GM21717 (cell line): Measurements from ENCODE around the gene STX10.
A peak's percentile ranks its signal among the peaks of the same experiment; 100 is the strongest.
"Not testable (repeated sequence)": the region's sequence is repeated elsewhere in the genome, so short reads cannot be mapped to it uniquely, and the experiment has no call there.

Experiments used
- ATAC-seq: cut with Tn5 transposase; IDR thresholded peaks from one replicate; pipeline ENCODE4 v1.9.1; 2021; ENCODE audit warnings: mild to moderate bottlenecking, moderate library complexity; ENCODE audit not compliant: unreplicated experiment

Gene STX10

GRCh38 chr19:13165162-13165997, 15.2 kb upstream of the STX10 start:
- ATAC-seq = no peak

DNA sequence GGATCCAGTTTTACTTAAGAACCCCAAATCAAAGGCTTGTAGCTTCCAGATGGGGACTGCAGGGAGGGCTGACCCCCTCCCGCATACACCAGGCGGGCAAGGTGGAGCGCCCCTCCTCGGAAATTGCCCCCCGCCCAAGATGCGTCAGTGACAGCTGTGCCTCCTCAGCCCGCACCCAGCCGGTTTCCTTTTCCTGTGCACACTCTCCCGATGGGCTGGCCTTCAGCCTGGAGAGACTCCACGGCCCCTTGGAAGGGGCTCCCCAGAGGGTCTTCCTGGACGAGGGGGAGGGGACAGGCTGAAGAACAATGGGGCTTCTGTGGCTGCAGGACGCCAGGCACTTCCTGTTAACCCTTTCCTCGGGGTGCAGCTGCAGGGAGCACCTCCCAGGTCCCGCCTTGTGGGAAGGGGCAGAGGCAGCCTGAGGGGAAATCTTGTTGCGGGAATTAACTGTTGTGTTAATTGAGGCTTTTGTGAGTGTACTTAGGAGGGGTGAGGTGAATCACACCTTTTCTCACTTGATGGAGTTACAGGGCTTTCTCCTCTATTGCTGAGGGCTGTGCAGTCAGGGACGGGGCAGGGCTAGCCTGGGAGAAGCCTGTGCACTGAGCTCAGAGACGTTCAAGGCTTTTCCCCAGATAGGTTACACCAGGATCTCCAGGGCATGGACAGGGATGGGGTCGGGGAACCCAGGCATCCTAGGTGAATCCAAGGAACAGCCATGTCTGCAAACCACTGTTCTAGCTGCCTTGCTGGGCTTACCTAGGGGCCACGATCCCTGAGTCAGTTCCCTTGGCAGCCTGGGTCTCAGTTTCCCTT, 14.4 kb upstream of the STX10 start:
- ATAC-seq = no peak

GRCh38 chr19:13163609-13164342, 13.6 kb upstream of the STX10 start:
- no peak for ATAC-seq

DNA sequence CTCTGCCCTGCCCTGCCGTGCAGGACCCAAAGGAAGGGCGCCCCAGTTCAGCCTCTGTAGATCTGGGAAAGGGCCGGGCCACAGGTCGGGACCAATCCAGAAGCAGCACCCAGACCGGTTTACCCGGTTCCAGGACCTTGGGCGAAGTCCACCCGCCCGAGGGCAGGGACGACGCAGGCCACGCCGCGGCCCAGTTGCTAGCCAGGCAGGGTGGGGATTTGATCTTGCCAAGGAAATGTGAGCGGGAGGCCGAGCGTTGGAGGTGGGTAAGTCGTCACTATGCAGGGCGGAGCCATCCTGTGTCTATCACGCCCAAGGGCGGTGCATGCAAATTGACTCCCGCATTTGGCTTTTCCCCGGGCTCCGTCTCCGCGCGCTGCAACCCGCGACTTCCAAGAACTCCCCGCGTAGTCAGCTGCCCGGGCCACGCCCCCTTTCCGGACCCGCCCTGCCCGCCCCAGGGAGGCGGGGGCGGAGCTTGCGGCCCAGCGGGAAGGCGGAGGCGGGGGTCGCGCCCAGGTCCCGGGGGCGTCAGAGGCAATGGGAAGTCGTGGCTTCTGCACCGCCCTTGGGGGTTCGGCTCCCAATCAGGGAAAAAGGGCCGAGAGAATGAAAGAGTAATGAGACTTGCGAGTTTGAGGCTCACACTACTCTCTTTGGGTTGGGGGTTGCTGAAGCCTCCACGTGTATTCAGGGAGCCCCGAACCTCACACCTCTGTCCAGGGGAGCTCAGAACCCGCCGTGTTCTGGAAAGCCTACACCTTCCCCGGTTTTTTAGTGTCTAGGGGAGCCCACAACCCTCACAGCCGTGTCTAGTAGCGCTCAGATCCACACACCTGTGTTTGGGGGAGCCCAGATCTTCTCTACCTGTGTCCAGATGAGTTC, 12.8 kb upstream of the STX10 start:
- peak; percentile 40 for ATAC-seq

- ATAC-seq = no peak
Observed at GRCh38 chr19:13160557-13160956, 10.4 kb upstream of the STX10 start.

- no peak for ATAC-seq
Observed at GRCh38 chr19:13159713-13160112, 9.5 kb upstream of the STX10 start.

DNA sequence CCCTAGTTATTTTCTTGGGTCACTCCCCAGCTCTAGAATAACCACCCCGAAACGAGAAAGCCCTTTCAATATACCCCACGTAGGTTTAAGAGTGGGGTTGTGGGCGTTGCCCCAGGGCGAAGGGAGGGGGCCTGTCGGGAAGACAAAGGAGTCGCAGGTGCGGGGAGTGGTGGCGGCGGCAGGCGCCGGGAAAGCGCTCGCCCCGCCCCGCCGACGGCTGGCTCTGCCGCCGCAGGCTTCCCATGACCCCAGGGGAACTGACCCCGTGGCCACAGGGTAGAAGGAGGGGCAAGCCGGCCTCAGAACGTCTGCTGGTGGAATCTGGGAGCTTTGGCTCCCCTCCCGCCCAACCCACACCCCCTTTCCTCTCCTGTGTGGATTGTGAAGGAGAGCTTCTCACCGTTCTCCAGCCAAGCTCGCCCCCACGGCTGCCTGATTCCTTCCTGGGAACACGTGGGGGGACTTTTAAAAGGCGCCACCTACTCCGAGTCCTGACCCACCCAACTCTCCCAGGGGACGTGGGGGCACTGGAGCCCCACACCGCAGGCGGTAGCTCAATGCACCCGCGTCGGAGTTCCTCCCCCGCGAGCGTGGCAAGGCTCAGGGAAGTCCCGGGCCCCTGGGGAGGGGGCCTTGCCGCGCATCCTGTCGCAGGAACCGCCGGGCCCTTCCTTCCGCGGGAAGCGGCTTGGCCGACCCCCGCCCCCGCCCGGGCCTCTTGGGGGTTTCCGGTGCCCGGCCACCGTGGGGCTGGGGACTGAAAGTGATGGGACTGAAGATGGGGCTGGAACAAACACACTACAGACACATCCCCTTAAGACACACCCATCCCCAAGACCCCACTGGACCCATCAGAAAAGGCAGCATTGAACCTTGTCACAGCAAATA, 5.5 kb upstream of the STX10 start:
- no peak for ATAC-seq

- ATAC-seq = no peak
Observed at GRCh38 chr19:13154911-13155471, 4.8 kb upstream of the STX10 start.

DNA sequence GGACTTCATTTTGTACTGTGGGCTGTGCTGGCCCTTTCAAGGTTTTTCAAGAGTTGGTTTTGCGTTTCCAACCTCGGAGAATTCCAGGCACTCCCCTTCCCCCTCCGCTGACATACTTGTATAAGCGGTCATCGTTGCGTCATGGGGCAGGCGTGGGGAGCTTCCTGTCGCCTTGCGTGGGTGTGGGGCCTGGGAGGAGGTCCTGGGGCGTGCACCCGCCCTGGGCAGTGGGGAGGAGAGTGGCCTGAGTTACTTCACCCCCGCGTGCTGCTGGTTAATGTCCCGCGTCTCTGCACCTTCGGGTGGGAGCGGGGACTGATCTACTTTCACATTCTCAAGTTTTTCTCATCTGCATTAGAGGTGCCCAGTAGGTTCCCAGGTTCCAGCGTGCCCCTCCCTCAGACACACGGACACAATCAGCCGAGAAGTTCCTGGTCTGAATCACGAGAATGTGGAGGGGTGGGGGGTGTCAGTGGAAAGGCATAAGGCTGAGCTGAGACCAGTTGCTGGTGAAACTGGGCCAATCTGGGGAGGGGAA, 4.1 kb upstream of the STX10 start:
- ATAC-seq = no peak

DNA sequence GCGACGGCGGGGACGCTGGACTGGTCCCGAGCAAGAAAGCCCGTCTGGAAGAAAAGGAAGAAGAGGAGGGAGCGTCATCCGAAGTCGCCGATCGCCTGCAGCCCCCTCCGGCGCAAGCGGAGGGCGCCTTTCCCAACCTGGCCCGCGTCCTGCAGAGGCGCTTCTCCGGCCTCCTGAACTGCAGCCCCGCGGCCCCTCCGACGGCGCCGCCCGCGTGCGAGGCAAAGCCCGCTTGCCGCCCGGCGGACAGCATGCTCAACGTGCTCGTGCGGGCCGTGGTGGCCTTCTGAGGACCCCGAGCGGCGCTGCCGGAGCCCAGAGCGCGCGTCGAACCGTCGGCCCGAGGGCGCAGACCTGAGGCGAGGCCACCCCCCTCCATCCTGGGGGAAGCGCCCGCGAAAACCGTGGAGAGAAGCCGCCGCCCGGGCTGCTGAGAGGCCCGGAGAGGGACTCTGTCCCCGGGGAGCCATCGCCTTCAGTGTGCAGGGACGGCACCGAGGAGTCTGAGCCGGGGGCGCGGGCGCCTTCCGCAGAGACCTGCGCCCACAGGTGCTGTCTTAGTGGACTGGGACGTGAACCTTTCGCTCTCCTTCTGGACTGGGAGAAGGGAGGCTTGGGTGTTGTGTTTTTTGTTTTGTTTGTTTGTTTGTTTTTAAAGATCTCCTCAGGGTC, 3.5 kb upstream of the STX10 start:
- ATAC-seq = no peak

DNA sequence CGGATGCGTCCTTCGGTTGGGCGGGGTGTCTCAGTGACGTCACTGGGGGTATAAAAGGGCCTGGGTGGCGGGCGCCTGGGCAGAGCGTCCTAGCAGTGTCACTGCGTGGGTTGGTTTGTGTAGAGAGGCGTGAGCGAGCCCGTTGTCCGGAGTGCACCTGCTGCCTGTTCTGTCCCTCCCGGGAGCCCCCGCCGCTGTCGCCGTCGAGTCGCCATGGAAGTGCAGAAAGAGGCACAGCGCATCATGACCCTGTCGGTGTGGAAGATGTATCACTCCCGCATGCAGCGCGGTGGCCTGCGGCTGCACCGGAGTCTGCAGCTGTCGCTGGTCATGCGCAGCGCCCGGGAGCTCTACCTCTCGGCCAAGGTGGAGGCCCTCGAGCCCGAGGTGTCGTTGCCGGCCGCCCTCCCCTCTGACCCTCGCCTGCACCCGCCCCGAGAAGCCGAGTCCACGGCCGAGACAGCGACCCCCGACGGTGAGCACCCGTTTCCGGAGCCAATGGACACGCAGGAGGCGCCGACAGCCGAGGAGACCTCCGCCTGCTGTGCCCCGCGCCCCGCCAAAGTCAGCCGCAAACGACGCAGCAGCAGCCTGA, 2.9 kb upstream of the STX10 start:
- ATAC-seq = peak; percentile 19

DNA sequence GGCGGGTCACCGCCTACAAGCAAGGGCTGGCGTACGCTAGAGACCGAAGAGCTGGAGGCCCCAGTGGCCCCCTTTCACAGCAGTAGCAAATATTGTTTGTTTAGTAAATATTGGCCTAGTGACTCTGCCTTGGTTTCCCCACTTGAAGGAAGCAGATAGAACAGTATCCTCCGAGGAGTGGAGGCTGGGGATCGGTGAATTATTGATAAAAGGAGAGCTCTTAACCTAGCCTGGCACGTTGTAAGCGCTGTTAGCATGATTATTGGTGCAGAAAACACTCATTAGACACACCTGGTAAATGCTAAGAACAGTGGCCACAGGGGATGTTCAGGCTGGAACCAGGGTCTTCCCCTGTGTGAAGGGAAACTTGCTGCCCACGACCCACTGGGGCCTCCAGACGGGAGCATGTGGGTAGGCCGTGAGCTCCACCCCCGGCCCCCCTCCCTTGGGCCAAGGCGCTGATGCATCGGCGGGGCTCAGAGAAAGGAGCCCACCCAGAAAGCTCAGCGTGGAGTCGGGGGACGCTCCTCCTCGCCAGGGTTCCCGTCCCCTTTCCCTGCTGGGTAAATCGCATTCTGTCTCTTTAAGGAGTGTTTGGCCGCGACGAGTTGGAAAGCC, 2.3 kb upstream of the STX10 start:
- peak; percentile 5 for ATAC-seq

GRCh38 chr19:13151605-13152355, 1.6 kb upstream of the STX10 start:
- ATAC-seq = peak; percentile 31

DNA sequence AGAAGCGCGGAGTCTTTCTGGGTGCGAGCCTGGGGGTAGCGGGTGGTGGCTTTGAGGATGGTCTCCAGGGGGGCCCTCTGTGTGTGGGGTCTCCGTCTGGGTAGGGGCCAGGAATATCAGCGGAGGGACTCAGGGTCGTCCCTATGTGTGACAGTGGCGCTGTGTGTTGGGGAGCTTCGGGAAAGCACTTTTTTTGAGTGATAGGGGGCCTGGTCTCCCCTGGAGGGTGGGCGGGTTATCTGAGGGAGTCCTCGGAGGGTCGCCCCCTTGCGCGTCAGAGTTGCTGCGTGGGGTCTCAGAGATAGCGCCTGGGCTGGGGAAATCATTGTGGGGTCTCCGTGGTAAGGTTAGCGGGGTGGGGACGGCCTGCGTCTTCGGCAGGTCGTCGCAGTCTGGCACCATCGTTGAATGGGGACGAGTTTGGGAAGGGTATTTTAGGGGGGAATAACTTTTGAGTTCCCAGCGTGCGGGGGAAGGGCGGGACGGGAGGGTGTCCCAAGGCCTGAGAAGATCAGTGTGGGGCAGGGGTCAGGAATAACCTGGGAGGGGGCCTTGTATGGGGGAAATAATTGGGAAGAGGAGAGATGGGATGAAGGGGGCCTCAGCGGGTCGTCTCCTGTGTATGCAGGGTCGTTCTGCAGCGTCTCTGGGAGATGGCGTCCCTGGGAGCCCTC, 893 bp upstream of the STX10 start:
- no peak for ATAC-seq

- ATAC-seq = no peak
Observed at GRCh38 chr19:13149628-13150186, 468 bp downstream of the STX10 start.

DNA sequence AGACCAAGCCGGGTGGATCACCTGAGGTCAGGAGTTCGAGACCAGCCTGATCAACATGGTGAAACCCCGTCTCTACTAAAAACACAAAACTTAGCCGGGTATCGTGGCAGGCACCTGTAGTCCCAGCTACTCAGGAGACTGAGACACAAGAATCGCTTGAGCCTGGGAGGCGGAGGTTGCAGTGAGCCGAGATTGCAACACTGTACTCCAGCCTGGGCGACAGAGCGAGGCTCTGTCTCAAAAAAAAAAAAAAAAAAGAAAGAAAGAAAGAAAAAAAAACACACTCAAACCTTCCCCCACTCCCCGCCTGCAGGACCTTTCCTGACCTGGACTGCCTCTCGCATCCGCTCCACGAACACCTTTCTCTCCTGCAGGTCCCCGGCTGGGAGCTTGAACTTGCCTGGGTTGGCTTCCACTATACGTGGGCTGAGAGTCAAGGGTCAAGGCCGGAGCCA, 975 bp downstream of the STX10 start:
- not testable (repeated sequence) for ATAC-seq
